K562 (cell line): Measurements from ENCODE around the gene EHD2. TPM values are rescaled to one million over a fixed set of nuclear protein-coding genes. Genes with fewer than 3 reads are reported as not detected.

Experiments
- DPF2 ChIP-seq: fragments of 450-650 bp; IDR thresholded peaks from 2 replicates; pipeline ENCODE4 v1.6.1; 2016
- FOXA1 ChIP-seq: fragments of 450-650 bp; IDR thresholded peaks from 2 replicates; pipeline ENCODE4 v1.6.1; 2016; ENCODE audit warnings: mild to moderate bottlenecking, borderline replicate concordance
- GATA2 ChIP-seq: sonication (generic); formaldehyde crosslinking; IDR thresholded peaks from 2 replicates; pipeline ENCODE4 v1.4.0; 2020; ENCODE audit warnings: mild to moderate bottlenecking, missing genetic modification reagents
- GTF2A2 ChIP-seq: IDR thresholded peaks from 2 replicates; pipeline ENCODE4 v1.6.1; 2016; ENCODE audit warnings: mild to moderate bottlenecking, missing genetic modification characterization, missing compliant biosample characterization
- ILK ChIP-seq: fragments of 450-650 bp; IDR thresholded peaks from 2 replicates; pipeline ENCODE4 v1.6.1; 2016; ENCODE audit warnings: missing genetic modification characterization, low read depth, mild to moderate bottlenecking, missing compliant biosample characterization, moderate library complexity, borderline replicate concordance
- IRF9 ChIP-seq: fragments of 450-650 bp; IDR thresholded peaks from 2 replicates; pipeline ENCODE4 v1.6.1; 2016; ENCODE audit warnings: missing biosample characterization, missing genetic modification characterization
- KAT8 ChIP-seq: fragments of 450-650 bp; IDR thresholded peaks from 2 replicates; pipeline ENCODE4 v1.6.1; 2016; ENCODE audit warnings: low read depth, mild to moderate bottlenecking
- MCM7 ChIP-seq, 2 experiments: fragments of 450-650 bp; IDR thresholded peaks; 2 replicates each; pipeline ENCODE4 v1.6.1; 2016 to 2018
- NRF1 ChIP-seq, 2 experiments: fragments of 450-650 bp; IDR thresholded peaks in 1 of 2; conservative IDR thresholded peaks in 1 of 2; 2 replicates each; pipeline ENCODE4 v1.6.1; 2014; ENCODE audit warnings: mild to moderate bottlenecking in 2 of 2
- RBM22 ChIP-seq: fragments of 200-400 bp; formaldehyde crosslinking; IDR thresholded peaks from 2 replicates; pipeline ENCODE4 v1.6.1; 2018; ENCODE audit warnings: low read length, low read depth; ENCODE audit not compliant: poor library complexity, severe bottlenecking
- SMARCA4 ChIP-seq: fragments of 450-650 bp; IDR thresholded peaks from 2 replicates; pipeline ENCODE4 v1.6.1; 2016
- THRB ChIP-seq: fragments of 450-650 bp; formaldehyde crosslinking; conservative IDR thresholded peaks from 2 replicates; pipeline ENCODE4 v1.4.0; 2022; ENCODE audit warnings: mild to moderate bottlenecking, missing genetic modification characterization
- YY1 ChIP-seq, 3 experiments: IDR thresholded peaks; 2 replicates each; pipeline ENCODE4 v1.6.1; 2011; ENCODE audit warnings: low read length in 2 of 3, mild to moderate bottlenecking in 2 of 3, moderate library complexity in 2 of 3, borderline replicate concordance in 1 of 3, control low read depth in 1 of 3, low read depth in 1 of 3; ENCODE audit not compliant: insufficient read depth in 3 of 3, insufficient replicate concordance in 2 of 3, control insufficient read depth in 1 of 3, insufficient read length in 1 of 3; ENCODE audit errors: extremely low read depth in 1 of 3
- ZNF133 ChIP-seq: fragments of 250-450 bp; sonication (Bioruptor Pico); IDR thresholded peaks from 2 replicates; pipeline ENCODE4 v1.4.0; 2020; ENCODE audit warnings: mild to moderate bottlenecking
- ZNF384 ChIP-seq: IDR thresholded peaks from 2 replicates; pipeline ENCODE4 v1.6.1; 2012; ENCODE audit warnings: low read depth, low read length, improper control_type of control experiment
- ZNF778 ChIP-seq: fragments of 450-650 bp; formaldehyde crosslinking; IDR thresholded peaks from 2 replicates; pipeline ENCODE4 v1.4.0; 2020; ENCODE audit warnings: mild to moderate bottlenecking, moderate library complexity
- polyA plus RNA-seq, 8 experiments: library from polyadenylated mRNA; depleted of rRNA in 4 of 8; stranded (reverse) in 5 of 8; unstranded in 3 of 8; fragments of >200 nt; fragmentation: Nextera tagmentation in 2 of 8; fragmentation: Illumina TruSeq in 1 of 8; extraction: Ambion mirVana in 2 of 8; extraction: Trizol in 1 of 8; gene quantifications; 2 replicates each; pipeline versions ENCODE4 v1.2.1 to v1.2.3, GENCODE V29; 2011 to 2014; ENCODE audit warnings: inconsistent platforms in 1 of 8, missing spikeins in 1 of 8
- total RNA-seq, 7 experiments: library from RNA; depleted of rRNA in 6 of 7; stranded (reverse); fragments of >200 nt in 6 of 7; fragmentation: Illumina TruSeq in 2 of 7; extraction: Trizol in 2 of 7; gene quantifications; 2 replicates each; pipeline versions ENCODE4 v1.2.1 to v1.2.3, GENCODE V29; 2011 to 2021; ENCODE audit warnings: low replicate concordance in 1 of 7
- TF ChIP-seq, protein P1 (sequence below): fragments of 450-650 bp; IDR thresholded peaks from 2 replicates; pipeline ENCODE4 v1.6.1; 2016; ENCODE audit warnings: low read depth, mild to moderate bottlenecking, moderate library complexity
- TF ChIP-seq, protein P2 (sequence below): fragments of 450-650 bp; formaldehyde crosslinking; IDR thresholded peaks from 2 replicates; pipeline ENCODE4 v1.4.0; 2022; ENCODE audit warnings: mild to moderate bottlenecking, moderate library complexity
- TF ChIP-seq, protein P3 (sequence below): fragments of 250-450 bp; sonication (Bioruptor Pico); IDR thresholded peaks from 2 replicates; pipeline ENCODE4 v1.4.0; 2020; ENCODE audit warnings: mild to moderate bottlenecking, moderate library complexity, borderline replicate concordance
- TF ChIP-seq, protein P4 (sequence below): fragments of 250-450 bp; sonication (Bioruptor Pico); IDR thresholded peaks from 2 replicates; pipeline ENCODE4 v1.8.0; 2021; ENCODE audit warnings: mild to moderate bottlenecking, moderate library complexity

Gene EHD2
- total and polyA plus RNA-seq, 9 of the 15 experiments (the other 6 are each of a cell fraction or from before 2014, with no cell fraction given) = 1.7 to 32.2 (median 3.0) TPM

GRCh38 chr19:47723581-47723940 lies 10.3 kb downstream of the EHD2 start (continued):
- TF ChIP-seq, protein P1, sequence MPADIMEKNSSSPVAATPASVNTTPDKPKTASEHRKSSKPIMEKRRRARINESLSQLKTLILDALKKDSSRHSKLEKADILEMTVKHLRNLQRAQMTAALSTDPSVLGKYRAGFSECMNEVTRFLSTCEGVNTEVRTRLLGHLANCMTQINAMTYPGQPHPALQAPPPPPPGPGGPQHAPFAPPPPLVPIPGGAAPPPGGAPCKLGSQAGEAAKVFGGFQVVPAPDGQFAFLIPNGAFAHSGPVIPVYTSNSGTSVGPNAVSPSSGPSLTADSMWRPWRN = no peak
- no peak for TF ChIP-seq ZNF778
- TF ChIP-seq FOXA1 = no peak
- TF ChIP-seq ZNF133 (CRISPR knock-in tag) = no peak
- no peak for TF ChIP-seq GATA2 (CRISPR knock-in tag)
- peak; percentile 66; the same call in 1 of the 2 replicates for TF ChIP-seq IRF9 (tag)
- no peak for TF ChIP-seq KAT8
- peak in 1 of 3 experiments; percentile 3 for TF ChIP-seq YY1 (IDR thresholded peaks at IDR 0.05; ENCODE audit: borderline replicate concordance in 1 of 3, control insufficient read depth in 1 of 3, extremely low read depth in 1 of 3, insufficient read depth in 3 of 3, insufficient read length in 1 of 3, insufficient replicate concordance in 2 of 3, low read depth in 1 of 3, low read length in 2 of 3)
- TF ChIP-seq RBM22 = no peak
- no peak for TF ChIP-seq SMARCA4
- peak; percentile 97 for TF ChIP-seq ZNF384
- no peak for TF ChIP-seq THRB (CRISPR knock-in tag)
- TF ChIP-seq, protein P2, sequence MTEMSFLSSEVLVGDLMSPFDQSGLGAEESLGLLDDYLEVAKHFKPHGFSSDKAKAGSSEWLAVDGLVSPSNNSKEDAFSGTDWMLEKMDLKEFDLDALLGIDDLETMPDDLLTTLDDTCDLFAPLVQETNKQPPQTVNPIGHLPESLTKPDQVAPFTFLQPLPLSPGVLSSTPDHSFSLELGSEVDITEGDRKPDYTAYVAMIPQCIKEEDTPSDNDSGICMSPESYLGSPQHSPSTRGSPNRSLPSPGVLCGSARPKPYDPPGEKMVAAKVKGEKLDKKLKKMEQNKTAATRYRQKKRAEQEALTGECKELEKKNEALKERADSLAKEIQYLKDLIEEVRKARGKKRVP (CRISPR knock-in tag) = 0 out of 2 replicates have a peak, but pooled peaks have one; percentile 60
- 0 out of 2 replicates have a peak, but pooled peaks have one; percentile 6 for TF ChIP-seq DPF2
- no peak for TF ChIP-seq MCM7 (IDR thresholded peaks at IDR 0.05)
- TF ChIP-seq NRF1 (conservative IDR thresholded peaks at IDR 0.05 in 1 of 2, IDR thresholded peaks at IDR 0.05 in 1 of 2) = no peak
- TF ChIP-seq ILK (tag) = no peak
- no peak for TF ChIP-seq GTF2A2
- TF ChIP-seq, protein P3, sequence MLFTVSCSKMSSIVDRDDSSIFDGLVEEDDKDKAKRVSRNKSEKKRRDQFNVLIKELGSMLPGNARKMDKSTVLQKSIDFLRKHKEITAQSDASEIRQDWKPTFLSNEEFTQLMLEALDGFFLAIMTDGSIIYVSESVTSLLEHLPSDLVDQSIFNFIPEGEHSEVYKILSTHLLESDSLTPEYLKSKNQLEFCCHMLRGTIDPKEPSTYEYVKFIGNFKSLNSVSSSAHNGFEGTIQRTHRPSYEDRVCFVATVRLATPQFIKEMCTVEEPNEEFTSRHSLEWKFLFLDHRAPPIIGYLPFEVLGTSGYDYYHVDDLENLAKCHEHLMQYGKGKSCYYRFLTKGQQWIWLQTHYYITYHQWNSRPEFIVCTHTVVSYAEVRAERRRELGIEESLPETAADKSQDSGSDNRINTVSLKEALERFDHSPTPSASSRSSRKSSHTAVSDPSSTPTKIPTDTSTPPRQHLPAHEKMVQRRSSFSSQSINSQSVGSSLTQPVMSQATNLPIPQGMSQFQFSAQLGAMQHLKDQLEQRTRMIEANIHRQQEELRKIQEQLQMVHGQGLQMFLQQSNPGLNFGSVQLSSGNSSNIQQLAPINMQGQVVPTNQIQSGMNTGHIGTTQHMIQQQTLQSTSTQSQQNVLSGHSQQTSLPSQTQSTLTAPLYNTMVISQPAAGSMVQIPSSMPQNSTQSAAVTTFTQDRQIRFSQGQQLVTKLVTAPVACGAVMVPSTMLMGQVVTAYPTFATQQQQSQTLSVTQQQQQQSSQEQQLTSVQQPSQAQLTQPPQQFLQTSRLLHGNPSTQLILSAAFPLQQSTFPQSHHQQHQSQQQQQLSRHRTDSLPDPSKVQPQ = no peak
- TF ChIP-seq, protein P4, sequence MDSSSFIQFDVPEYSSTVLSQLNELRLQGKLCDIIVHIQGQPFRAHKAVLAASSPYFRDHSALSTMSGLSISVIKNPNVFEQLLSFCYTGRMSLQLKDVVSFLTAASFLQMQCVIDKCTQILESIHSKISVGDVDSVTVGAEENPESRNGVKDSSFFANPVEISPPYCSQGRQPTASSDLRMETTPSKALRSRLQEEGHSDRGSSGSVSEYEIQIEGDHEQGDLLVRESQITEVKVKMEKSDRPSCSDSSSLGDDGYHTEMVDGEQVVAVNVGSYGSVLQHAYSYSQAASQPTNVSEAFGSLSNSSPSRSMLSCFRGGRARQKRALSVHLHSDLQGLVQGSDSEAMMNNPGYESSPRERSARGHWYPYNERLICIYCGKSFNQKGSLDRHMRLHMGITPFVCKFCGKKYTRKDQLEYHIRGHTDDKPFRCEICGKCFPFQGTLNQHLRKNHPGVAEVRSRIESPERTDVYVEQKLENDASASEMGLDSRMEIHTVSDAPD (CRISPR knock-in tag) = no peak
